Measurements from ENCODE around the gene IKBIP. TPM values are rescaled to one million over a fixed set of nuclear protein-coding genes. Genes with fewer than 3 reads are reported as not detected.

The IKBIP gene
- total RNA-seq, 4 donors from 2014 or later = 0.40 to 6.8 (median 3.0) TPM; not detected in 1

GRCh38 chr12:98587084-98587483 lies 57.5 kb downstream of the IKBIP start:
- no peak for TF ChIP-seq EP300 (IDR thresholded peaks at IDR 0.05; ENCODE audit: low read depth)
- no peak for TF ChIP-seq POLR2AphosphoS5 (IDR thresholded peaks at IDR 0.05)
- TF ChIP-seq, protein P1, sequence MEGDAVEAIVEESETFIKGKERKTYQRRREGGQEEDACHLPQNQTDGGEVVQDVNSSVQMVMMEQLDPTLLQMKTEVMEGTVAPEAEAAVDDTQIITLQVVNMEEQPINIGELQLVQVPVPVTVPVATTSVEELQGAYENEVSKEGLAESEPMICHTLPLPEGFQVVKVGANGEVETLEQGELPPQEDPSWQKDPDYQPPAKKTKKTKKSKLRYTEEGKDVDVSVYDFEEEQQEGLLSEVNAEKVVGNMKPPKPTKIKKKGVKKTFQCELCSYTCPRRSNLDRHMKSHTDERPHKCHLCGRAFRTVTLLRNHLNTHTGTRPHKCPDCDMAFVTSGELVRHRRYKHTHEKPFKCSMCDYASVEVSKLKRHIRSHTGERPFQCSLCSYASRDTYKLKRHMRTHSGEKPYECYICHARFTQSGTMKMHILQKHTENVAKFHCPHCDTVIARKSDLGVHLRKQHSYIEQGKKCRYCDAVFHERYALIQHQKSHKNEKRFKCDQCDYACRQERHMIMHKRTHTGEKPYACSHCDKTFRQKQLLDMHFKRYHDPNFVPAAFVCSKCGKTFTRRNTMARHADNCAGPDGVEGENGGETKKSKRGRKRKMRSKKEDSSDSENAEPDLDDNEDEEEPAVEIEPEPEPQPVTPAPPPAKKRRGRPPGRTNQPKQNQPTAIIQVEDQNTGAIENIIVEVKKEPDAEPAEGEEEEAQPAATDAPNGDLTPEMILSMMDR (IDR thresholded peaks at IDR 0.05) = no peak
- no peak for TF ChIP-seq POLR2A (IDR thresholded peaks at IDR 0.05)
- no peaks in the 10 kb centered on the region for H3K36me3 ChIP-seq
- in situ Hi-C loops (cut with MboI; ENCODE audit: low pct_ligation_motif_present in 1 of 4, low pct_unique_long_range_greater_than_20kb in 1 of 4, low sequenced_read_pairs in 3 of 4) = no loop called here
- no peak for DNase-seq
- no peaks in the 10 kb centered on the region for H3K27me3 ChIP-seq
- H3K9me3 ChIP-seq = no peaks in the 10 kb centered on the region
- no peaks in the 10 kb centered on the region for H3K4me1 ChIP-seq
- H3K27ac ChIP-seq = no peak overlapping the region
- 38 to 74% methylated on average over 1 to 5 of the region's 5 CpGs for WGBS, 2 donors (ENCODE audit: low coverage in 1 of 2)
- intact Hi-C loops (cut with DNase I; ENCODE audit: low total_unique reads) = no loop called here
- no peak overlapping the region for H3K4me3 ChIP-seq

DNA sequence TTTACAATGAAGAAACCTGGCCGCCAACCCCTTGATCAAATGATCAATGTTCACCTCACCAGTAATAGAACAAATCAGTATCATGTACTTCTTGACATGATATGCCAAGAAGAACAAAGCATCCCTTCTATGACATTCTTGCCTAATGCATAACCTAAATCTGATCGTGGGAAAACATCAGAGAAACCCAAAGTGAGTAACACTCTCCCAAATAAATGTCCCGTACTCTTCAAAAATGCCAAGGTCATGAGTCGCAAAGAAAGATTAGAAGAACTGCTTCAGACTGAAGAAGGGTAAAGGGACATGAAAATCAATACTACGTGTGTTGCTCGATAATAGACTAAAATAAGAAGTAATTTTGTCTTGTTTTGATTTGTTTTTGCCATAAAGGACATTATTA lies 62.5 kb downstream of the IKBIP start:
- in situ Hi-C loops (cut with MboI; ENCODE audit: low pct_ligation_motif_present in 1 of 4, low pct_unique_long_range_greater_than_20kb in 1 of 4, low sequenced_read_pairs in 3 of 4) = no loop called here
- DNase-seq = no peak
- TF ChIP-seq POLR2A (IDR thresholded peaks at IDR 0.05) (no peak), EP300 (IDR thresholded peaks at IDR 0.05; ENCODE audit: low read depth) (no peak), POLR2AphosphoS5 (IDR thresholded peaks at IDR 0.05) (no peak)
- TF ChIP-seq, protein P1 (IDR thresholded peaks at IDR 0.05) = no peak
- Histone ChIP-seq H3K27ac (no peak overlapping the region), H3K4me3 (no peak overlapping the region), H3K27me3 (no peaks in the 10 kb centered on the region), H3K4me1 (peaks cover 0 to 12% (median 4%) of the 10 kb centered on the region in 4 donors), H3K9me3 (no peaks in the 10 kb centered on the region), H3K36me3 (no peaks in the 10 kb centered on the region)
- 91 to 96% methylated on average over 6 of the region's 6 CpGs for WGBS, 2 donors (ENCODE audit: low coverage in 1 of 2)
- intact Hi-C loops (cut with DNase I; ENCODE audit: low total_unique reads) = no loop called here

DNA sequence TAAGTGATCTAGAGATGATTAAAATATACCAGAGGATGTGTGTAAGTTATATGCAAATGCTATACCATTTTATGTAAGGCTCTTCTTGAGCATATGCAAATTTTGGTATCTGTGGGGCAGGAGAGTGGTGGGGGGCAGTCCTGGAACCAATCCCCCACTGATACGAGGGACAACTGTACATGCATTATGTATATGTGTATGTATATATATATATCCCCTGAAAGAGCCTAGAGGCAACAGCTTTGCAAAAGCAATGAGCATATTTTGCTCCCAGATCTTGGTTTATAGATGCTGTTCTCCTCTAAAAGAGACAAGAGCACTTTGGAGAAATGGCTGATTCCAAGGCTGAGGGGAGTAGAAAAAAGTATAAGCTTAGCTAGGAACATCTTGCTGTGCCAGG lies 63.5 kb downstream of the IKBIP start:
- Histone ChIP-seq H3K4me3 (no peak overlapping the region), H3K9me3 (no peaks in the 10 kb centered on the region), H3K4me1 (peaks cover 0 to 12% (median 4%) of the 10 kb centered on the region in 4 donors), H3K36me3 (no peaks in the 10 kb centered on the region), H3K27ac (no peak overlapping the region), H3K27me3 (no peaks in the 10 kb centered on the region)
- in situ Hi-C loops (cut with MboI; ENCODE audit: low pct_ligation_motif_present in 1 of 4, low pct_unique_long_range_greater_than_20kb in 1 of 4, low sequenced_read_pairs in 3 of 4) = no loop called here
- TF ChIP-seq POLR2AphosphoS5 (IDR thresholded peaks at IDR 0.05) (no peak), POLR2A (IDR thresholded peaks at IDR 0.05) (no peak), EP300 (IDR thresholded peaks at IDR 0.05; ENCODE audit: low read depth) (no peak)
- TF ChIP-seq, protein P1 (IDR thresholded peaks at IDR 0.05) = no peak
- DNase-seq = no peak
- 60 to 89% methylated on average over 1 of the region's 1 CpG for WGBS, 2 donors (ENCODE audit: low coverage in 1 of 2)
- intact Hi-C loops (cut with DNase I; ENCODE audit: low total_unique reads) = no loop called here

- peaks cover 0 to 12% (median 4%) of the 10 kb centered on the region in 4 donors for H3K4me1 ChIP-seq
- H3K4me3 ChIP-seq = no peak overlapping the region
- H3K27me3 ChIP-seq = no peaks in the 10 kb centered on the region
- H3K9me3 ChIP-seq = no peaks in the 10 kb centered on the region
- H3K27ac ChIP-seq = no peak overlapping the region
- intact Hi-C loops (cut with DNase I; ENCODE audit: low total_unique reads) = no loop called here
- TF ChIP-seq POLR2A (IDR thresholded peaks at IDR 0.05) (no peak), POLR2AphosphoS5 (IDR thresholded peaks at IDR 0.05) (no peak), EP300 (IDR thresholded peaks at IDR 0.05; ENCODE audit: low read depth) (no peak)
- TF ChIP-seq, protein P1 (IDR thresholded peaks at IDR 0.05) = no peak
- DNase-seq = no peak
- in situ Hi-C loops (cut with MboI; ENCODE audit: low pct_ligation_motif_present in 1 of 4, low pct_unique_long_range_greater_than_20kb in 1 of 4, low sequenced_read_pairs in 3 of 4) = no loop called here
- H3K36me3 ChIP-seq = no peaks in the 10 kb centered on the region
- 89 to 97% methylated on average over 5 of the region's 5 CpGs for WGBS, 2 donors (ENCODE audit: low coverage in 1 of 2)
Measured at GRCh38 chr12:98580695-98581094, 63.9 kb downstream of the IKBIP start.

Measured in transverse colon (tissue), 4 donors.